ENCODE data around the gene CARMIL1.

CARMIL1 gene

GRCh38 chr6:25599516-25600085 is 320.4 kb downstream of the CARMIL1 start:
- no peak for DNase-seq (ENCODE audit: low read depth, low spot score)
- TF ChIP-seq CTCF (IDR thresholded peaks at IDR 0.05; ENCODE audit: low read depth, low read length), result no peak
- in situ Hi-C loops (cut with HindIII; ENCODE audit: low sequenced_read_pairs), result no loop called here
- no peak overlapping the region for H3K4me3 ChIP-seq (ENCODE audit: low read depth, low read length)

GRCh38 chr6:25601800-25602673 is 322.9 kb downstream of the CARMIL1 start:
- peak; percentile 31 for TF ChIP-seq CTCF (IDR thresholded peaks at IDR 0.05; ENCODE audit: low read depth, low read length)
- peak; percentile 66 for DNase-seq (ENCODE audit: low read depth, low spot score)
- in situ Hi-C loops (cut with HindIII; ENCODE audit: low sequenced_read_pairs), result no loop called here
- H3K4me3 ChIP-seq (ENCODE audit: low read depth, low read length), result no peak overlapping the region

GRCh38 chr6:25602674-25602982 is 323.5 kb downstream of the CARMIL1 start:
- in situ Hi-C loops (cut with HindIII; ENCODE audit: low sequenced_read_pairs), result no loop called here
- peak; percentile 4 for DNase-seq (ENCODE audit: low read depth, low spot score)
- TF ChIP-seq CTCF (IDR thresholded peaks at IDR 0.05; ENCODE audit: low read depth, low read length), result no peak
- no peak overlapping the region for H3K4me3 ChIP-seq (ENCODE audit: low read depth, low read length)

GRCh38 chr6:25603251-25603650 is 324.1 kb downstream of the CARMIL1 start:
- no peak overlapping the region for H3K4me3 ChIP-seq (ENCODE audit: low read depth, low read length)
- no peak for TF ChIP-seq CTCF (IDR thresholded peaks at IDR 0.05; ENCODE audit: low read depth, low read length)
- in situ Hi-C loops (cut with HindIII; ENCODE audit: low sequenced_read_pairs), result no loop called here
- DNase-seq (ENCODE audit: low read depth, low spot score), result no peak

GRCh38 chr6:25606151-25606550 is 327.0 kb downstream of the CARMIL1 start:
- no peak overlapping the region for H3K4me3 ChIP-seq (ENCODE audit: low read depth, low read length)
- in situ Hi-C loops (cut with HindIII; ENCODE audit: low sequenced_read_pairs), result no loop called here
- no peak for DNase-seq (ENCODE audit: low read depth, low spot score)
- no peak for TF ChIP-seq CTCF (IDR thresholded peaks at IDR 0.05; ENCODE audit: low read depth, low read length)

- TF ChIP-seq CTCF (IDR thresholded peaks at IDR 0.05; ENCODE audit: low read depth, low read length), result no peak
- no peak for DNase-seq (ENCODE audit: low read depth, low spot score)
- H3K4me3 ChIP-seq (ENCODE audit: low read depth, low read length), result no peak overlapping the region
- in situ Hi-C loops (cut with HindIII; ENCODE audit: low sequenced_read_pairs), result no loop called here
Observed at GRCh38 chr6:25608558-25609174, 329.5 kb downstream of the CARMIL1 start.

Measured in astrocyte of the spinal cord (primary cell).